ENCODE data around the gene TSSK6. TPM values are rescaled to one million over a fixed set of nuclear protein-coding genes. Genes with fewer than 3 reads are reported as not detected.
A peak's percentile ranks its signal among the peaks of the same experiment; 100 is the strongest.

The TSSK6 gene
- total and polyA plus RNA-seq, 3 experiments from 2014 or later, result 1.4 to 3.4 (median 3.1) TPM

- Mint-ChIP-seq H3K4me3 (peak overlapping the region in 6 of 7 donors; percentile 2 to 80 (median 76)), H3K27ac (peak overlapping the region; percentile 96 to 100 (median 99)), H3K9me3 (no peaks in the 10 kb centered on the region), H3K4me1 (peaks cover 36 to 57% (median 37%) of the 10 kb centered on the region in 3 donors), H3K27me3 (peaks cover 0 to 3% of the 10 kb centered on the region in 2 donors), H3K36me3 (peaks cover 0 to 52% (median 3%) of the 10 kb centered on the region in 3 donors)
- ChIA-PET POLR2A (interaction anchor here (0.6 to 3.9 kb wide), 9 partner anchors 25 to 126 kb away, joined by 3 to 26 read pairs (median 7); partner anchors contain the start of genes GATAD2A, NDUFA13 and TSSK6), CTCF (interaction anchor here (0.7 to 7.3 kb wide), 33 partner anchors 9 to 306 kb away, joined by 3 to 166 read pairs (median 4); partner anchors contain the start of genes GATAD2A, NDUFA13 and TSSK6)
- H3K4me1 ChIP-seq (ENCODE audit: insufficient read depth, low read length), result peaks cover 53% of the 10 kb centered on the region
- no peaks in the 10 kb centered on the region for H3K27me3 ChIP-seq (ENCODE audit: insufficient read depth, low read length, poor library complexity, severe bottlenecking)
- H3K9me3 ChIP-seq (ENCODE audit: low read length), result no peaks in the 10 kb centered on the region
- peaks cover 36% of the 10 kb centered on the region for H3K36me3 ChIP-seq (ENCODE audit: insufficient read depth, low read length)
- no peak overlapping the region for H3K4me3 ChIP-seq (ENCODE audit: low read length)
- peak; percentile 72 to 86 (median 74) for DNase-seq
- H3K27ac ChIP-seq (ENCODE audit: low read depth, low read length), result peak overlapping the region; percentile 89
Measured at GRCh38 chr19:19490214-19490968, 25.0 kb downstream of the TSSK6 start.

GRCh38 chr19:19489804-19490204 is 25.5 kb downstream of the TSSK6 start:
- Mint-ChIP-seq H3K4me3 (peak overlapping the region in 6 of 7 donors; percentile 36 to 80 (median 76)), H3K4me1 (peaks cover 36 to 63% (median 36%) of the 10 kb centered on the region in 3 donors)

GRCh38 chr19:19488875-19489690 is 26.3 kb downstream of the TSSK6 start:
- Mint-ChIP-seq H3K4me1 (peaks cover 36 to 65% (median 36%) of the 10 kb centered on the region in 3 donors), H3K27ac (peak overlapping the region; percentile 96 to 100 (median 99)), H3K27me3 (peaks cover 0 to 3% of the 10 kb centered on the region in 2 donors), H3K9me3 (no peaks in the 10 kb centered on the region), H3K36me3 (peaks cover 0 to 44% (median 1%) of the 10 kb centered on the region in 3 donors), H3K4me3 (peak overlapping the region; percentile 62 to 88 (median 76))
- H3K27ac ChIP-seq (ENCODE audit: low read depth, low read length), result peak overlapping the region; percentile 89
- peak; percentile 82 to 96 (median 91) for DNase-seq
- H3K4me1 ChIP-seq (ENCODE audit: insufficient read depth, low read length), result peaks cover 61% of the 10 kb centered on the region
- ChIA-PET POLR2A (interaction anchor here (0.7 to 3.9 kb wide), 10 partner anchors 26 to 296 kb away, joined by 3 to 26 read pairs (median 4); partner anchors contain the start of genes GATAD2A and TSSK6), CTCF (interaction anchor here (0.8 to 7.3 kb wide), 18 partner anchors 10 to 173 kb away, joined by 3 to 166 read pairs (median 6); partner anchors contain the start of gene GATAD2A)
- no peaks in the 10 kb centered on the region for H3K27me3 ChIP-seq (ENCODE audit: insufficient read depth, low read length, poor library complexity, severe bottlenecking)
- H3K36me3 ChIP-seq (ENCODE audit: insufficient read depth, low read length), result peaks cover 27% of the 10 kb centered on the region
- H3K4me3 ChIP-seq (ENCODE audit: low read length), result peak overlapping the region; percentile 40
- no peaks in the 10 kb centered on the region for H3K9me3 ChIP-seq (ENCODE audit: low read length)

More at GRCh38 chr19:19489804-19490204, 25.5 kb downstream of the TSSK6 start:
- H3K27ac ChIP-seq (ENCODE audit: low read depth, low read length), result peak overlapping the region; percentile 89
- H3K27ac Mint-ChIP-seq, result peak overlapping the region; percentile 96 to 100 (median 99)
- H3K4me3 ChIP-seq (ENCODE audit: low read length), result peak overlapping the region; percentile 13
- H3K36me3 ChIP-seq (ENCODE audit: insufficient read depth, low read length), result peaks cover 34% of the 10 kb centered on the region
- DNase-seq, result peak in 1 of 5 donors; percentile 36
- no peaks in the 10 kb centered on the region for H3K27me3 ChIP-seq (ENCODE audit: insufficient read depth, low read length, poor library complexity, severe bottlenecking)
- H3K9me3 ChIP-seq (ENCODE audit: low read length), result no peaks in the 10 kb centered on the region
- CTCF ChIA-PET, result interaction anchor here (0.7 to 7.3 kb wide), 30 partner anchors 8 to 305 kb away, joined by 3 to 166 read pairs (median 6); partner anchors contain the start of gene GATAD2A
- H3K4me1 ChIP-seq (ENCODE audit: insufficient read depth, low read length), result peaks cover 59% of the 10 kb centered on the region
- H3K36me3 Mint-ChIP-seq, result peaks cover 0 to 51% (median 2%) of the 10 kb centered on the region in 3 donors
- H3K27me3 Mint-ChIP-seq, result peaks cover 0 to 3% of the 10 kb centered on the region in 2 donors
- no peaks in the 10 kb centered on the region for H3K9me3 Mint-ChIP-seq
- POLR2A ChIA-PET, result interaction anchor here (1.6 to 3.9 kb wide), 5 partner anchors 26 to 125 kb away, joined by 4 to 26 read pairs (median 17); partner anchors contain the start of genes GATAD2A and TSSK6

GRCh38 chr19:19487950-19488874 is 27.1 kb downstream of the TSSK6 start:
- CTCF ChIA-PET, result interaction anchor here (0.9 to 7.3 kb wide), 7 partner anchors 9 to 124 kb away, joined by 4 to 166 read pairs (median 16); partner anchors contain the start of gene GATAD2A
- H3K27me3 ChIP-seq (ENCODE audit: insufficient read depth, low read length, poor library complexity, severe bottlenecking), result no peaks in the 10 kb centered on the region
- H3K4me3 ChIP-seq (ENCODE audit: low read length), result peak overlapping the region; percentile 40
- POLR2A ChIA-PET, result interaction anchor here (0.8 to 3.9 kb wide), 10 partner anchors 27 to 295 kb away, joined by 3 to 26 read pairs (median 4); partner anchors contain the start of genes GATAD2A and TSSK6
- DNase-seq, result peak in 1 of 5 donors; percentile 41
- Mint-ChIP-seq H3K9me3 (no peaks in the 10 kb centered on the region), H3K4me1 (peaks cover 36 to 70% (median 36%) of the 10 kb centered on the region in 3 donors), H3K36me3 (peaks cover 0 to 43% (median 3%) of the 10 kb centered on the region in 3 donors), H3K27me3 (peaks cover 0 to 3% of the 10 kb centered on the region in 2 donors), H3K4me3 (peak overlapping the region in 6 of 7 donors; percentile 73 to 81 (median 78)), H3K27ac (peak overlapping the region; percentile 96 to 100 (median 99))
- peak overlapping the region; percentile 89 for H3K27ac ChIP-seq (ENCODE audit: low read depth, low read length)
- H3K36me3 ChIP-seq (ENCODE audit: insufficient read depth, low read length), result peaks cover 20% of the 10 kb centered on the region
- H3K9me3 ChIP-seq (ENCODE audit: low read length), result no peaks in the 10 kb centered on the region
- H3K4me1 ChIP-seq (ENCODE audit: insufficient read depth, low read length), result peaks cover 61% of the 10 kb centered on the region

GRCh38 chr19:19487077-19487949 is 28.0 kb downstream of the TSSK6 start:
- H3K4me3 ChIP-seq (ENCODE audit: low read length), result no peak overlapping the region
- ChIA-PET POLR2A (interaction anchor here (0.8 to 2.9 kb wide), 4 partner anchors 26 to 114 kb away, joined by 3 to 17 read pairs (median 4); no protein-coding TSS in a partner anchor), CTCF (interaction anchor here (0.7 to 7.3 kb wide), 6 partner anchors 8 to 123 kb away, joined by 3 to 166 read pairs (median 4); partner anchors contain the start of gene GATAD2A)
- Mint-ChIP-seq H3K4me3 (peak overlapping the region in 2 of 7 donors; percentile 24 to 81), H3K27me3 (peaks cover 0 to 3% of the 10 kb centered on the region in 2 donors), H3K27ac (peak overlapping the region; percentile 96 to 100 (median 99)), H3K4me1 (peaks cover 40 to 74% (median 41%) of the 10 kb centered on the region in 3 donors), H3K9me3 (no peaks in the 10 kb centered on the region), H3K36me3 (peaks cover 0 to 43% (median 3%) of the 10 kb centered on the region in 3 donors)
- H3K27ac ChIP-seq (ENCODE audit: low read depth, low read length), result peak overlapping the region; percentile 89
- peak in 1 of 5 donors; percentile 43 for DNase-seq
- H3K36me3 ChIP-seq (ENCODE audit: insufficient read depth, low read length), result peaks cover 14% of the 10 kb centered on the region
- H3K4me1 ChIP-seq (ENCODE audit: insufficient read depth, low read length), result peaks cover 61% of the 10 kb centered on the region
- H3K9me3 ChIP-seq (ENCODE audit: low read length), result no peaks in the 10 kb centered on the region
- H3K27me3 ChIP-seq (ENCODE audit: insufficient read depth, low read length, poor library complexity, severe bottlenecking), result no peaks in the 10 kb centered on the region
